WI38 (cell line): ENCODE measurements around the gene MYBPHL.
"Not testable (repeated sequence)": the region's sequence is repeated elsewhere in the genome, so short reads cannot be mapped to it uniquely, and the experiment has no call there.

Experiments
- H3K4me3 ChIP-seq: 2 replicates; pipeline ENCODE4 v1.5.1; 2011; ENCODE audit warnings: low read depth, mild to moderate bottlenecking, control low read depth, low read length
- CTCF ChIP-seq: IDR thresholded peaks from 2 replicates; pipeline ENCODE4 v1.5.1; 2012; ENCODE audit warnings: low read depth, mild to moderate bottlenecking, control low read depth, low read length

MYBPHL gene

GRCh38 chr1:109296782-109297181, 10.0 kb downstream of the MYBPHL start:
- no peak for TF ChIP-seq CTCF
- no peak overlapping the region for H3K4me3 ChIP-seq

GRCh38 chr1:109295712-109296415, 10.9 kb downstream of the MYBPHL start:
- TF ChIP-seq CTCF: no peak
- no peak overlapping the region for H3K4me3 ChIP-seq

- H3K4me3 ChIP-seq: no peak overlapping the region
- TF ChIP-seq CTCF: no peak
These were observed 12.3 kb downstream of the MYBPHL start for GRCh38 chr1:109294481-109294880.

- no peak for TF ChIP-seq CTCF
- H3K4me3 ChIP-seq: no peak overlapping the region
These were observed 13.8 kb downstream of the MYBPHL start for GRCh38 chr1:109293026-109293425.

- no peak for TF ChIP-seq CTCF
- no peak overlapping the region for H3K4me3 ChIP-seq
These were observed 14.4 kb downstream of the MYBPHL start for GRCh38 chr1:109292364-109292763.

- TF ChIP-seq CTCF: no peak
- H3K4me3 ChIP-seq: no peak overlapping the region
These were observed 15.8 kb downstream of the MYBPHL start for GRCh38 chr1:109290998-109291397.

GRCh38 chr1:109290137-109290536, 16.7 kb downstream of the MYBPHL start:
- no peak overlapping the region for H3K4me3 ChIP-seq
- TF ChIP-seq CTCF: no peak

GRCh38 chr1:109286762-109287161, 20.0 kb downstream of the MYBPHL start:
- H3K4me3 ChIP-seq: not testable (repeated sequence)
